COLO668 (cell line): ENCODE measurements around the gene MTARC1.

Source experiments
- DNase-seq: peaks from one replicate; lab custom pipeline; 2025; ENCODE audit not compliant: unreplicated experiment; lab: John Stamatoyannopoulos, UW

The MTARC1 gene

GRCh38 chr1:220804202-220804586 lies 17.5 kb downstream of the MTARC1 start:
- DNase-seq, result no peak

- no peak for DNase-seq
Observed at GRCh38 chr1:220806408-220806807, 19.7 kb downstream of the MTARC1 start.

GRCh38 chr1:220807726-220808125 lies 21.0 kb downstream of the MTARC1 start:
- DNase-seq, result no peak

- no peak for DNase-seq
Observed at GRCh38 chr1:220808345-220809186, 21.9 kb downstream of the MTARC1 start.

GRCh38 chr1:220809187-220809550 lies 22.5 kb downstream of the MTARC1 start:
- no peak for DNase-seq

GRCh38 chr1:220809704-220810103 lies 23.0 kb downstream of the MTARC1 start:
- no peak for DNase-seq

GRCh38 chr1:220810179-220810653 lies 23.5 kb downstream of the MTARC1 start:
- peak; percentile 69 for DNase-seq

- no peak for DNase-seq
Observed at GRCh38 chr1:220810963-220811362, 24.2 kb downstream of the MTARC1 start.

- no peak for DNase-seq
Observed at GRCh38 chr1:220811695-220812094, 25.0 kb downstream of the MTARC1 start.

GRCh38 chr1:220812308-220812707 lies 25.6 kb downstream of the MTARC1 start:
- DNase-seq, result no peak

- no peak for DNase-seq
Observed at GRCh38 chr1:220813013-220813412, 26.3 kb downstream of the MTARC1 start.

GRCh38 chr1:220815409-220815808 lies 28.7 kb downstream of the MTARC1 start:
- DNase-seq, result no peak

- no peak for DNase-seq
Observed at GRCh38 chr1:220817907-220818306, 31.2 kb downstream of the MTARC1 start.

GRCh38 chr1:220818421-220819173 lies 31.9 kb downstream of the MTARC1 start:
- DNase-seq, result peak; percentile 80

- DNase-seq, result no peak
Observed at GRCh38 chr1:220819467-220820026, 32.8 kb downstream of the MTARC1 start.

GRCh38 chr1:220824031-220824989 lies 37.6 kb downstream of the MTARC1 start:
- DNase-seq, result no peak

GRCh38 chr1:220825819-220826551 lies 39.3 kb downstream of the MTARC1 start:
- DNase-seq, result no peak

- no peak for DNase-seq
Observed at GRCh38 chr1:220826729-220827128, 40.0 kb downstream of the MTARC1 start.

- DNase-seq, result no peak
Observed at GRCh38 chr1:220827445-220828178, 40.9 kb downstream of the MTARC1 start.

- DNase-seq, result no peak
Observed at GRCh38 chr1:220828179-220828490, 41.4 kb downstream of the MTARC1 start.
